GM18520 (cell line): Measurements from ENCODE around the gene LEMD3.

Experiments used
- ATAC-seq: cut with Tn5 transposase; IDR thresholded peaks from one replicate; pipeline ENCODE4 v1.9.1; 2021; ENCODE audit not compliant: unreplicated experiment

LEMD3 gene

GRCh38 chr12:65204886-65205525 lies 35.6 kb downstream of the LEMD3 start:
- ATAC-seq, result no peak

- ATAC-seq, result no peak
Measured at GRCh38 chr12:65205886-65206285, 36.5 kb downstream of the LEMD3 start.

- ATAC-seq, result no peak
Measured at GRCh38 chr12:65208125-65208524, 38.7 kb downstream of the LEMD3 start.

GRCh38 chr12:65208964-65209654 lies 39.7 kb downstream of the LEMD3 start:
- ATAC-seq, result no peak

DNA sequence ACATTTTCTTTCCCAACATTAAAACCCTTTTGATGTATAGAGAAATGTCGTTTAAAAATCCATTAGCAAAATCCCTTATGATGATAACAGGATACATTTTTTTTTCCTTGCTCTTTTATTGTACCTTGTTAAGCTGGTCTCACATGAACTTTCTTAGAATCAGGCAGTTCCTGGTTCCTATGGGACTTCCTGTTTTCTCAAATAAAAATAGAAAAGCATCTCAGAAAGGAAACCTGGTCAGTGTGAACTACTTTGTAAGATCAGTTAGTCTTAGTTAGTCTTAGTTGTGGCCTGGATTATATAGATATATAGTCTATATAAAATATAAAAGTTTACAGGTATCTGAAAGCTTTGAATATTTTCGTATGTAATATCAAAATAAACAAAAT lies 40.3 kb downstream of the LEMD3 start:
- peak; percentile 47 for ATAC-seq

DNA sequence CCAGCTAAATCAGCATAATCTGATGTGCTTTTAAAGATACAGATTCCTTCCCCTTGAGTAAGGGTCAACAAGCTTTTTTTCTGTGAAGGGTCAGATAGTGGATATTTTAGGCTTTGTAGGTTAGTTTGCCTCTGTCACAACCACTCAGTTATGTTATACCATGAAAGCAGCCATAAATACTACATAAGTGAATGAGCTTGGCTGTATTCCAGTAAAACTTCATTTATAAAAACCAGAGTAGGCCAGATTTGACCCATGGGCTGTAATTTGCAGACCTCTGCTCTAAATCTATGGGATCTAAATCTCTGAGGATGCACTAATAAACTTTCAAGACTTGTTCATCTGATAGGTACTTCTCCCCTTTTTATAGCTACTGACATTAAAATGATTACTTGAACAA lies 47.7 kb downstream of the LEMD3 start:
- ATAC-seq, result no peak

DNA sequence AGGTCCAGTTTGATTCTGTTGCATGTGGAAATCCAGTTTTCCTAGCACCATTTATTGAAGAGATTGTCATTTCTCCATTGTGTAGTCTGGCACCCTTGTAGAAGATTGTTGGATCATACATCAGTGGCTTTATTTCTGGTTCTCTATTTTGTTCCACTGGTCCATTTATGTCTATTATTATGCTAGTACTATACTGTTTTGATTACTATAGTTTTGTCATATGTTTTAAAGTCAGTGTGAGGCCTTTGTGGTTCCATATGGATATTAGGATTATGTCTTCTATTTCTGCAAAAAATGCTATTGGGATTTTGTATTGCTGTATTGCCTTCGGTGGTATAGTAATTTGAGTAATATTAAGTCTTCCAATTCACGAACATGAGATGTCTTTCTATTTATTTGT lies 51.4 kb downstream of the LEMD3 start:
- no peak for ATAC-seq

DNA sequence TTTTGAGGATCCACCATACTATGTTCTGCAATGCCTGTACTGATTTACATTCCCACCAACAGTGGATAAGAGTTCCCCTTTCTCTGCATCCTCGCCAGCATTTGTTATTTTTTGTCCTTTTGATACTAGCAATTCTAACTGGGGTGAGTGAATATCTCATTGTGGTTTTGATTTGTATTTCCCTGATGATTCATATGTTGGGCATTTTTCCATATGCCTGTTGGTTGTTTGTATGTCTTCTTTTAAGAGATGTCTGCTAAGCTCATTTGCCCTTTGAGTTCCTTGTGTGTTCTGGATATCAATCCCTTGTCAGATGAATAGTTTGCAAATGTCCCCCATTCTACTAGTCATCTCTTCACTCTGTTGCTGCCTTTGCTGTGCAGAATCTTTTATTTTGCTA lies 60.1 kb downstream of the LEMD3 start:
- no peak for ATAC-seq

- ATAC-seq, result no peak
Measured at GRCh38 chr12:65232476-65233077, 63.2 kb downstream of the LEMD3 start.

DNA sequence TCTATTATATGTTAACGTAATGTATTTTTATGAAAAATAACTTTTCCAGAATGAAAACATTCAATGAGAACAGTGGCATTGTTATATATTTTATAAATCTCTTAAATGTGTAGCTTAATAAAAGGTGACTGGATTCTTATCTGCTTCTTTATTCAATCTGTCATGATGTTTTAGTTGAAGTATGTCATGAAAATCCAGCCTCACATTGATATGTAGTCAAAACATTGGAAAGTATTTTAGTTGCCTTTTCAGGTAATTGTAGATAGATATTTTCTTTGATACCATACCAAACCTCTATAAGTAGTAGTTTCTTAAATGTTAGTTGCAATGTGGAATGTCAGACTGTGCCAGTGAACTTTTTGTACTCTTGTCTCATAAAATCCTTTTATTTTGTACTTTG lies 67.8 kb downstream of the LEMD3 start:
- ATAC-seq, result no peak

- no peak for ATAC-seq
Measured at GRCh38 chr12:65238609-65239008, 69.2 kb downstream of the LEMD3 start.

GRCh38 chr12:65248656-65249633 lies 79.6 kb downstream of the LEMD3 start:
- no peak for ATAC-seq

DNA sequence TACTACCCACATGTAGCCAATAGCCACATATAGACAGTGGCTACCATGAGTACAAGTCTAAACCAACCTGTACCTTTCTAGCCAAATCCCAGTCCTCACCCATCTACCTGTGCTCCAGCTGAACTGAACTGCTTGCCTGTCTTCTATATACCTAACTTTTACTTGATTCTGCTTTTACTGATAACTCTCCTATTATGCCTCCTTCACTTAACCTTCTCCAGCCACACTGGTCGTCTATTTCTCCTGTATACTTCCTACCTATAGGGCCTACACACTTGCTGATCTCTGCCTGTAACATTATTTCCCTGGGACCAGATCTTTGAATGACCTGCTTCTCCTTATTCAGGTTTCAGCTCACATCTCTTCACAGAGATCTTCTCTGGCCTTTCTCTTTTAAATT lies 83.1 kb downstream of the LEMD3 start:
- ATAC-seq, result no peak

- no peak for ATAC-seq
Measured at GRCh38 chr12:65257986-65258385, 88.6 kb downstream of the LEMD3 start.

- ATAC-seq, result no peak
Measured at GRCh38 chr12:65259501-65259900, 90.1 kb downstream of the LEMD3 start.

DNA sequence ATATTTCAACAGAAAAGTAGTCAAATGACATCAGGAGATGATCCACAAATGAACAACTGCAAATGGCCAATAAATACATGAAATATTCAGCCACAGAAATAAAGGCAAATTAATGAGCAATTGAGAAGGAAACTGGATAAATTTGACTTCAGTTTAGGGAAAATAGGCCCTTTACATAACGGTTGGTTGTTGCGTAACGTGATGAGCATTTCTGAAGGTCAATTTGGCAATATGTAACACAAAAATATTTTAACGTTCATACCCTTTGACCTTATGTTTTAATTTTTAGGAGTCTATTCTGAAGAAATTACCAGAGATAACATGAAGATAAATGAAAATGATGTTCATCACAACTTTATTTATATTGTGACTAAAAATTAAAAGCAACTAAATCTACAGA lies 94.4 kb downstream of the LEMD3 start:
- ATAC-seq, result no peak

DNA sequence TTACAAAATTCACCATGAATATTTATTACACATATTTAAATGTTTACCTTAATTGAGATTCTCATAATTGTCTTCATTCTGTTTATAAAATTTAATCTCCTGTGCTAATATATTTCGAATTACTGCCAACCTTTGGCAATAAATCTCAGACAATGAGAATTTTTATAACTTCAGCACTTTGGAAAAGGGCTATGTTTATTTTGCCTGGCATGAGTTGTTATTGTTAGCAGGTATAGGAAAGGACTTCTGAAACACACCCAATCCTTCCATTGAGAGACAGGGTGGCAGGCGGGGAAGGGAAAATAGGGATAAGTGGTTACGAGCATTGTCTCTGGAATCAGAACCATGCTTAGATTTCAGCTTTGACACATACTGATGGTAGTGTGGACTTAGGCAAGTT lies 97.0 kb downstream of the LEMD3 start:
- ATAC-seq, result no peak

DNA sequence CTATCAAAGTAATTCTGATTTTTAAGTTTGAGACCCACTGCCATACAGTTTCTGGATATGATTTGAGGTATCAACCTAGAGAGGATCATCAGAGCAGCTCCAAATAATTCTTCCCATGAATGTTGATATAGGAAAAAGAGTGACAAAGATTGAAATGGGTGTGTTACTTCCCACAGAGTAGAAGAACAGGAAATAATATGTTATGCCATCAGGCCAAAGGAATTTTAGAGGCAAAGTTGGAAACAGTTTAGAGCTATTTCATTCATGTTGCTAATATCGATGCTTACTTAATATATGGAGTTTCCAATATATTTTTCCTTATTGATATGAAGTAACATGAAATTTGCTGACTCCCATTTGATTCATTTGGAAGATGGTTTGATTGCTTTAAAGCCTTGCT lies 100.2 kb downstream of the LEMD3 start:
- ATAC-seq, result no peak

GRCh38 chr12:65274602-65275272 lies 105.4 kb downstream of the LEMD3 start:
- ATAC-seq, result no peak

DNA sequence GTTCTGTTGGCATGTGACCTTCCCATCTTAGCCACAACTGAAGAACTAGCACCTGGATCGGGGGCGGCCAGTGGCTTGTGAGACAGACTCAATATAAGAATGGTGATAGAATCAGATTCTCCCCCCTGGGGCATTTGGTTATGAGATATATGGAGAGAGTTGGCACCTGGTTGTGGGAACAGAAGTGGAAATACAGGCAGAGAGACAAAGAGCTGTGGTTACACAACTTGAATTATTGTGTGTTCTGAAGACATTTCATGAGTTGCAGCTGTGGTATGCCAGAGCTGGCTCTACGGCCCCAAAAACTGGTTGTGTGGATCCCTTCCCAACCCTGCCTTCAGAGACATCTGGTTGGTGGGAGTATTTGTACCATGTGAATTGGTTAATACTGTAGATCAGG lies 106.2 kb downstream of the LEMD3 start:
- ATAC-seq, result no peak
